ENCODE data around the gene C1orf105.

- no peak for TF ChIP-seq ZBTB44 (tag by site-specific recombination; IDR thresholded peaks at IDR 0.05)
- TF ChIP-seq ZNF530 (tag by site-specific recombination; IDR thresholded peaks at IDR 0.05; ENCODE audit: low read depth), result no peak
- no peak for TF ChIP-seq CTCF (tag by site-specific recombination; IDR thresholded peaks at IDR 0.05)
- TF ChIP-seq ZBTB17 (tag by site-specific recombination; IDR thresholded peaks at IDR 0.05), result no peak
- TF ChIP-seq ZEB2 (tag by site-specific recombination; IDR thresholded peaks at IDR 0.05), result no peak
- TF ChIP-seq ZNF133 (tag by site-specific recombination; IDR thresholded peaks at IDR 0.05), result no peak
- no peak for TF ChIP-seq ZNF274 (IDR thresholded peaks at IDR 0.05; ENCODE audit: low read length)
- TF ChIP-seq ZNF274 (tag by site-specific recombination; IDR thresholded peaks at IDR 0.05; ENCODE audit: borderline replicate concordance), result no peak
- TF ChIP-seq PATZ1 (tag by site-specific recombination; IDR thresholded peaks at IDR 0.05), result no peak
- no peak for TF ChIP-seq ZNF10 (tag by site-specific recombination; IDR thresholded peaks at IDR 0.05)
- TF ChIP-seq PRDM1 (tag by site-specific recombination; IDR thresholded peaks at IDR 0.05), result no peak
- TF ChIP-seq ZNF501 (tag by site-specific recombination; IDR thresholded peaks at IDR 0.05), result no peak
- TF ChIP-seq TCF7L2 (IDR thresholded peaks at IDR 0.05; ENCODE audit: borderline replicate concordance, low read depth, low read length), result no peak
These were observed 10.5 kb upstream of the C1orf105 start for GRCh38 chr1:172410027-172410426.

Measured in HEK293 (cell line).